RWPE2 (cell line): ENCODE results near the gene MARK2.

Experiments used
- ATAC-seq: fragments of 200-7000 bp; cut with Tn5 transposase; 3 replicates; pipeline ENCODE4 v1.9.1; 2021; ENCODE audit warnings: low read depth
- DNase-seq: peaks from one replicate; pipeline ENCODE4 v3.0.0-alpha.2; 2020; ENCODE audit warnings: low spot score
- H3K27ac ChIP-seq: fragments of 450-650 bp; 2 replicates; pipeline ENCODE4 v1.5.1; 2017; ENCODE audit warnings: mild to moderate bottlenecking; ENCODE audit not compliant: poor library complexity, severe bottlenecking
- H3K27me3 ChIP-seq: fragments of 250-450 bp; sonication (Bioruptor Pico); 2 replicates; pipeline ENCODE4 v1.5.1; 2021; ENCODE audit warnings: mild to moderate bottlenecking, moderate library complexity; ENCODE audit not compliant: insufficient read depth, poor library complexity, severe bottlenecking
- H3K36me3 ChIP-seq: fragments of 250-450 bp; sonication (Bioruptor Pico); 2 replicates; pipeline ENCODE4 v1.5.1; 2020; ENCODE audit warnings: low read depth, mild to moderate bottlenecking, moderate library complexity
- H3K4me1 ChIP-seq: fragments of 250-450 bp; sonication (Bioruptor Pico); 2 replicates; pipeline ENCODE4 v1.5.1; 2021; ENCODE audit warnings: mild to moderate bottlenecking, moderate library complexity; ENCODE audit not compliant: insufficient read depth, poor library complexity, severe bottlenecking
- H3K4me3 ChIP-seq: fragments of 250-450 bp; sonication (Bioruptor Pico); 2 replicates; pipeline ENCODE4 v1.5.1; 2021; ENCODE audit warnings: mild to moderate bottlenecking, moderate library complexity; ENCODE audit not compliant: severe bottlenecking
- H3K9me3 ChIP-seq: fragments of 250-450 bp; sonication (Bioruptor Pico); 2 replicates; pipeline ENCODE4 v1.5.1; 2021; ENCODE audit warnings: mild to moderate bottlenecking, moderate library complexity; ENCODE audit not compliant: severe bottlenecking
- TF ChIP-seq, protein P1 (sequence below): fragments of 450-650 bp; IDR thresholded peaks from one replicate; pipeline ENCODE4 v1.5.1; 2017; ENCODE audit warnings: mild to moderate bottlenecking, moderate library complexity; ENCODE audit not compliant: poor library complexity, severe bottlenecking

Gene MARK2

DNA sequence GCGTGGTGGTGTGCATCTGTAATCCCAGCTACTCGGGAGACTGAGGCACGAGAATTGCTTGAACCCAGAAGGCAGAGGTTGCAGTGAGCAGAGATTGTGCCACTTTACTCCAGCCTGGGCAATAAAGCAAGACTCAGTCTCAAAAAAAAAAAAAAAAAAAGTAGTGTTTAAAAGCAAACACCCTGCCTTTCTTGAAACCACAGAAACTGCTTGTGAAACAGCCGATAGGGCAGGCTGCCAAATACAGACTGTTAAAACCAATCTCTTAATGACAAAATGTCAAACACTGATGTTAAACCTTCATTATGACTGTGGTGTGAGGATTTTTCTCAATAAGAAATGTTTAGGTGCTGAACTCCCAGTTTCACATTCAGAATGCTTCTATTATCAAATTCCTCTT, 27.3 kb downstream of the MARK2 start:
- Histone ChIP-seq H3K4me1 (peaks cover 6% of the 10 kb centered on the region), H3K27me3 (no peaks in the 10 kb centered on the region), H3K36me3 (peaks cover 19% of the 10 kb centered on the region; the same call in 1 of the 2 replicates), H3K9me3 (no peaks in the 10 kb centered on the region), H3K4me3 (no peak overlapping the region), H3K27ac (no peak overlapping the region)
- ATAC-seq = no peak
- TF ChIP-seq, protein P1, sequence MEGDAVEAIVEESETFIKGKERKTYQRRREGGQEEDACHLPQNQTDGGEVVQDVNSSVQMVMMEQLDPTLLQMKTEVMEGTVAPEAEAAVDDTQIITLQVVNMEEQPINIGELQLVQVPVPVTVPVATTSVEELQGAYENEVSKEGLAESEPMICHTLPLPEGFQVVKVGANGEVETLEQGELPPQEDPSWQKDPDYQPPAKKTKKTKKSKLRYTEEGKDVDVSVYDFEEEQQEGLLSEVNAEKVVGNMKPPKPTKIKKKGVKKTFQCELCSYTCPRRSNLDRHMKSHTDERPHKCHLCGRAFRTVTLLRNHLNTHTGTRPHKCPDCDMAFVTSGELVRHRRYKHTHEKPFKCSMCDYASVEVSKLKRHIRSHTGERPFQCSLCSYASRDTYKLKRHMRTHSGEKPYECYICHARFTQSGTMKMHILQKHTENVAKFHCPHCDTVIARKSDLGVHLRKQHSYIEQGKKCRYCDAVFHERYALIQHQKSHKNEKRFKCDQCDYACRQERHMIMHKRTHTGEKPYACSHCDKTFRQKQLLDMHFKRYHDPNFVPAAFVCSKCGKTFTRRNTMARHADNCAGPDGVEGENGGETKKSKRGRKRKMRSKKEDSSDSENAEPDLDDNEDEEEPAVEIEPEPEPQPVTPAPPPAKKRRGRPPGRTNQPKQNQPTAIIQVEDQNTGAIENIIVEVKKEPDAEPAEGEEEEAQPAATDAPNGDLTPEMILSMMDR = no peak
- DNase-seq = no peak

DNA sequence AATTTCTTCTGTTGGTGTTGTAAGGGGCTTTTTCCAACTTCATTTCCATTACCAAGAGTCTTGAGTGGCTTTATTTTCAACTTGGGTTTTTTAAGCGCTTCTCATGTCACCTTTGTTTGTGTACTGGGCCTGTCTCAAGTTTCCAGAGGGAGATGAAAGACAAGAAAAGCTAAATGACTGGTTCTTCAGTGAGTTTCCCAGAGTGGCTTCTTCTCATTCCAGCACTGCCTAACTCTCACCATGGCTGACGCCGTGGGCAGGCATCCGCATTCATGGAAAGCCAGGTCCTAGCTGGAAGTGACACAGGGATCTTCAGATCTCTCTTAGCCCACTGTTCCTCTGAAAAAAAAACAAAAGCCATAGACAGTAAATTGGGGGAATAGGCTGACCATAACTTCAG, 28.6 kb downstream of the MARK2 start:
- TF ChIP-seq, protein P1 = no peak
- H3K9me3 ChIP-seq = no peaks in the 10 kb centered on the region
- no peak for DNase-seq
- H3K27ac ChIP-seq = no peak overlapping the region
- H3K36me3 ChIP-seq = peaks cover 13% of the 10 kb centered on the region; the same call in 1 of the 2 replicates
- H3K4me3 ChIP-seq = no peak overlapping the region
- ATAC-seq = no peak
- H3K27me3 ChIP-seq = no peaks in the 10 kb centered on the region
- H3K4me1 ChIP-seq = peaks cover 10% of the 10 kb centered on the region

GRCh38 chr11:63868399-63869064, 29.6 kb downstream of the MARK2 start:
- peaks cover 10% of the 10 kb centered on the region for H3K4me1 ChIP-seq
- peak overlapping the region; percentile 3 for H3K27ac ChIP-seq
- ATAC-seq (no peak), DNase-seq (no peak)
- H3K36me3 ChIP-seq = 0 out of 2 replicates have a peak, but pooled peaks cover 7% of the 10 kb centered on the region
- H3K4me3 ChIP-seq = no peak overlapping the region
- no peaks in the 10 kb centered on the region for H3K9me3 ChIP-seq
- TF ChIP-seq, protein P1 = no peak
- no peaks in the 10 kb centered on the region for H3K27me3 ChIP-seq

DNA sequence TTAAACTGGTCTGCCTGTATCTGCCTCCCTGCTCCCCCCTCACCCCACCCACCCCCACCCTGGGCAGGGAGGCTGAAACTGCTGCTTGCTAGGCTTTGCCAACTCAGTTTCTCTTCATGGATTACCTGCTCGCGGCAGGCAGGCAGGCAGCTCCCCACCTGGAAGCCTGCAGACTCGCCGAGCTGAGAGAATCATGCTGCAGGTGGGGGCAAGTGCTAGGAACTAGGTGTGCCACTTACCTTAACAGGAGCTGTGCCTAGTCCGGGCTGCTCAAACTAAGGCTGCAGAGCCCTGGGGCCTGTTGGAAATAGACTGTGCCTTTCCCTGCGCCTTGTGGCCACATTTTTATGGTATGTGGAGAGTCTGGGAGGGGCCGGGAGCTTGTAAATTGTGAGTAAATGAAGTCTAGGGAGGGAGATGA, 30.3 kb downstream of the MARK2 start:
- no peak overlapping the region for H3K4me3 ChIP-seq
- H3K36me3 ChIP-seq = 0 out of 2 replicates have a peak, but pooled peaks cover 7% of the 10 kb centered on the region
- DNase-seq (no peak), ATAC-seq (no peak)
- peaks cover 10% of the 10 kb centered on the region for H3K4me1 ChIP-seq
- no peaks in the 10 kb centered on the region for H3K9me3 ChIP-seq
- TF ChIP-seq, protein P1 = no peak
- peak overlapping the region; percentile 3 for H3K27ac ChIP-seq
- H3K27me3 ChIP-seq = no peaks in the 10 kb centered on the region

- no peaks in the 10 kb centered on the region for H3K27me3 ChIP-seq
- H3K36me3 ChIP-seq = 0 out of 2 replicates have a peak, but pooled peaks cover 7% of the 10 kb centered on the region
- DNase-seq (no peak), ATAC-seq (no peak)
- H3K4me3 ChIP-seq = no peak overlapping the region
- peak overlapping the region; percentile 3 for H3K27ac ChIP-seq
- peaks cover 10% of the 10 kb centered on the region for H3K4me1 ChIP-seq
- TF ChIP-seq, protein P1 = no peak
- H3K9me3 ChIP-seq = no peaks in the 10 kb centered on the region
These were observed 30.8 kb downstream of the MARK2 start for GRCh38 chr11:63869683-63870082.
